HepG2 (cell line): ENCODE results near the gene KIF25.

ENCODE experiments used
- ARID4A ChIP-seq: sonication (generic); formaldehyde crosslinking; IDR thresholded peaks from 2 replicates; pipeline ENCODE4 v1.5.0; 2020; ENCODE audit warnings: mild to moderate bottlenecking, missing genetic modification reagents, borderline replicate concordance
- CEBPB ChIP-seq: IDR thresholded peaks from 2 replicates; pipeline ENCODE4 v1.6.1; 2011; ENCODE audit warnings: low read depth, low read length, improper control_type of control experiment, borderline replicate concordance
- ETV6 ChIP-seq: sonication (generic); formaldehyde crosslinking; conservative IDR thresholded peaks from 2 replicates; pipeline ENCODE4 v1.4.0; 2020; ENCODE audit warnings: missing genetic modification reagents
- ISL2 ChIP-seq: sonication (generic); formaldehyde crosslinking; IDR thresholded peaks from 2 replicates; pipeline ENCODE4 v1.5.0; 2020; ENCODE audit warnings: missing genetic modification reagents
- KDM4B ChIP-seq: sonication (generic); formaldehyde crosslinking; IDR thresholded peaks from 2 replicates; pipeline ENCODE4 v1.4.0; 2020; ENCODE audit warnings: missing genetic modification reagents
- NFRKB ChIP-seq: fragments of 450-650 bp; IDR thresholded peaks from 2 replicates; pipeline ENCODE4 v1.6.1; 2017
- POLR2AphosphoS2 ChIP-seq: IDR thresholded peaks from 2 replicates; pipeline ENCODE4 v1.6.1; 2011; ENCODE audit warnings: low read depth, low read length, improper control_type of control experiment
- RELA ChIP-seq: sonication (generic); formaldehyde crosslinking; IDR thresholded peaks from 2 replicates; pipeline ENCODE4 v1.4.0; 2020; ENCODE audit warnings: missing genetic modification reagents
- REST ChIP-seq, 2 experiments: IDR thresholded peaks; 2 replicates each; pipeline ENCODE4 v1.6.1; 2011 to 2012; ENCODE audit warnings: low read length in 2 of 2, borderline replicate concordance in 1 of 2, low read depth in 1 of 2, mild to moderate bottlenecking in 1 of 2, moderate library complexity in 1 of 2
- SIN3B ChIP-seq: fragments of 150-350 bp; IDR thresholded peaks from 2 replicates; pipeline ENCODE4 v1.6.1; 2014; ENCODE audit warnings: low read length
- ZFP91 ChIP-seq: sonication (generic); formaldehyde crosslinking; IDR thresholded peaks from 2 replicates; pipeline ENCODE4 v1.9.0; 2022; ENCODE audit warnings: missing genetic modification reagents, mild to moderate bottlenecking, borderline replicate concordance
- ZNF766 ChIP-seq: sonication (generic); formaldehyde crosslinking; IDR thresholded peaks from 2 replicates; pipeline ENCODE4 v1.5.0; 2020; ENCODE audit warnings: missing genetic modification reagents, borderline replicate concordance

GRCh38 chr6:168007592-168008338 lies 10.3 kb downstream of the KIF25 start:
- no peak for TF ChIP-seq RELA
- TF ChIP-seq NFRKB = no peak
- TF ChIP-seq ZFP91 (CRISPR knock-in tag) = no peak
- TF ChIP-seq POLR2AphosphoS2 = no peak
- no peak for TF ChIP-seq SIN3B
- peak; percentile 27; the same call in 1 of the 2 replicates for TF ChIP-seq CEBPB
- no peak for TF ChIP-seq ARID4A (CRISPR knock-in tag)
- no peak for TF ChIP-seq ZNF766 (CRISPR knock-in tag)
- no peak for TF ChIP-seq ISL2 (CRISPR knock-in tag)
- no peak for TF ChIP-seq ETV6 (CRISPR knock-in tag)
- TF ChIP-seq KDM4B = no peak
- TF ChIP-seq REST (IDR thresholded peaks at IDR 0.05; ENCODE audit: borderline replicate concordance in 1 of 2, low read depth in 1 of 2, low read length in 2 of 2) = no peak
